Gastroesophageal sphincter (tissue), 4 donors: Measurements from ENCODE around the gene GATAD1. TPM values are rescaled to one million over a fixed set of nuclear protein-coding genes. Genes with fewer than 3 reads are reported as not detected.

Source experiments
- ATAC-seq: fragments of 150-250 bp; one replicate; pipeline ENCODE4 v1.9.1; 2016; ENCODE audit warnings: mild to moderate bottlenecking, moderate library complexity
- H3K27ac ChIP-seq, 4 donors: fragments of 200-600 bp; sonication (generic) in 3 of 4; 1 replicate in 3 of 4; 2 replicates in 1 of 4; pipeline ENCODE4 v1.5.1; 2016 to 2019
- H3K27me3 ChIP-seq: fragments of 200-600 bp; sonication (generic); one replicate; pipeline ENCODE4 v1.5.1; 2019
- H3K36me3 ChIP-seq, 2 donors: fragments of 200-600 bp; sonication (generic); one replicate each; pipeline ENCODE4 v1.5.1; 2019; ENCODE audit warnings: control low read depth in 1 of 2
- H3K4me1 ChIP-seq, 3 donors: fragments of 200-600 bp; sonication (generic); 1 replicate in 2 of 3; 2 replicates in 1 of 3; pipeline ENCODE4 v1.5.1; 2016 to 2019; ENCODE audit warnings: control low read depth in 2 of 3
- H3K4me3 ChIP-seq, 2 donors: fragments of 200-600 bp; sonication (generic); one replicate each; pipeline ENCODE4 v1.5.1; 2019; ENCODE audit warnings: mild to moderate bottlenecking in 1 of 2, moderate library complexity in 1 of 2
- H3K9me3 ChIP-seq, 3 donors: fragments of 200-600 bp; sonication (generic); one replicate each; pipeline ENCODE4 v1.5.1; 2017 to 2019; ENCODE audit warnings: control low read depth in 2 of 3
- EP300 ChIP-seq: sonication (generic); formaldehyde crosslinking; IDR thresholded peaks from one replicate; pipeline ENCODE4 v1.6.1; 2017; ENCODE audit warnings: antibody characterized with exemption, mild to moderate bottlenecking
- POLR2A ChIP-seq, 2 donors: fragments of 450-650 bp; IDR thresholded peaks; one replicate each; pipeline ENCODE4 v1.6.1; 2017; ENCODE audit warnings: antibody characterized with exemption in 2 of 2, mild to moderate bottlenecking in 2 of 2, moderate library complexity in 1 of 2
- POLR2AphosphoS5 ChIP-seq: sonication (generic); formaldehyde crosslinking; IDR thresholded peaks from one replicate; pipeline ENCODE4 v1.6.1; 2017; ENCODE audit warnings: antibody characterized with exemption
- WGBS, 2 donors: methylation state at CpG; one replicate each; pipeline ENCODE4 v1.1.5; 2018; ENCODE audit warnings: low coverage in 1 of 2; 5-methylcytosine and 5-hydroxymethylcytosine counted together
- total RNA-seq, 4 donors: library from RNA; depleted of rRNA; stranded (reverse); fragments of >200 nt; gene quantifications; one replicate each; pipeline ENCODE4 v1.1.0, GENCODE V29; 2016
- TF ChIP-seq, protein P1 (sequence below), 4 experiments: fragments of 200-600 bp in 2 of 4; fragments of 450-650 bp in 2 of 4; sonication (generic) in 1 of 4; IDR thresholded peaks; one replicate each; pipeline ENCODE4 v1.5.1; 2017 to 2019; ENCODE audit warnings: antibody characterized with exemption in 4 of 4, mild to moderate bottlenecking in 2 of 4, moderate library complexity in 2 of 4

GATAD1 gene
- total RNA-seq, 4 donors from 2014 or later, result 25.5 to 57.7 (median 32.2) TPM

DNA sequence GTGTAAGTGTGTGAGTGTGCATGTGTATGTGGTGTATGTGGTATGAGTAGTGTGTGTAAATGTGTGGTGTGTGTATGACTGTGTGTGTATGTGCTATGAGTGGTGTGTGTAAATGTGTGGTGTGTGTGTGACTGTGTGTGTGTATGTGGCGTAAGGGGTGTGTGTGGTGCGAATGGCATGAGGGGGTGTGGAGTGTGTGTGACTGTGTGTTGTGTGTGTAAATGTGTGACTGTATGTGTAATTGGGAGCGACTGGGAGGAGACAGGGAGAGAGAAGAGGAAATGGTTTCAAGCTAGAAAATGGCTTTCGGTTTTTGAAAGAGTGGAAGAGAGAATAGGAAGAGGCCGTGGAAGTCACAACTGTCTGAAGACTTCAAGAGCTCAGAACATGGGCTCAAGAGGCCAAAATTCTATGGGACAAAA lies 23.6 kb upstream of the GATAD1 start:
- 71 to 72% methylated on average over 5 of the region's 5 CpGs for whole genome bisulfite sequencing, 2 donors
- no peak for ATAC-seq
- no peak overlapping the region for H3K4me3 ChIP-seq
- peak overlapping the region in 1 of 4 donors; percentile 35 for H3K27ac ChIP-seq
- H3K9me3 ChIP-seq, result no peaks in the 10 kb centered on the region
- H3K4me1 ChIP-seq, result peaks cover 0 to 19% (median 0%) of the 10 kb centered on the region in 3 donors
- H3K27me3 ChIP-seq, result peaks cover 20% of the 10 kb centered on the region
- TF ChIP-seq POLR2AphosphoS5 (no peak), EP300 (no peak), POLR2A (IDR thresholded peaks at IDR 0.05) (no peak)
- TF ChIP-seq, protein P1, sequence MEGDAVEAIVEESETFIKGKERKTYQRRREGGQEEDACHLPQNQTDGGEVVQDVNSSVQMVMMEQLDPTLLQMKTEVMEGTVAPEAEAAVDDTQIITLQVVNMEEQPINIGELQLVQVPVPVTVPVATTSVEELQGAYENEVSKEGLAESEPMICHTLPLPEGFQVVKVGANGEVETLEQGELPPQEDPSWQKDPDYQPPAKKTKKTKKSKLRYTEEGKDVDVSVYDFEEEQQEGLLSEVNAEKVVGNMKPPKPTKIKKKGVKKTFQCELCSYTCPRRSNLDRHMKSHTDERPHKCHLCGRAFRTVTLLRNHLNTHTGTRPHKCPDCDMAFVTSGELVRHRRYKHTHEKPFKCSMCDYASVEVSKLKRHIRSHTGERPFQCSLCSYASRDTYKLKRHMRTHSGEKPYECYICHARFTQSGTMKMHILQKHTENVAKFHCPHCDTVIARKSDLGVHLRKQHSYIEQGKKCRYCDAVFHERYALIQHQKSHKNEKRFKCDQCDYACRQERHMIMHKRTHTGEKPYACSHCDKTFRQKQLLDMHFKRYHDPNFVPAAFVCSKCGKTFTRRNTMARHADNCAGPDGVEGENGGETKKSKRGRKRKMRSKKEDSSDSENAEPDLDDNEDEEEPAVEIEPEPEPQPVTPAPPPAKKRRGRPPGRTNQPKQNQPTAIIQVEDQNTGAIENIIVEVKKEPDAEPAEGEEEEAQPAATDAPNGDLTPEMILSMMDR (IDR thresholded peaks at IDR 0.05), result no peak
- H3K36me3 ChIP-seq, result no peaks in the 10 kb centered on the region

DNA sequence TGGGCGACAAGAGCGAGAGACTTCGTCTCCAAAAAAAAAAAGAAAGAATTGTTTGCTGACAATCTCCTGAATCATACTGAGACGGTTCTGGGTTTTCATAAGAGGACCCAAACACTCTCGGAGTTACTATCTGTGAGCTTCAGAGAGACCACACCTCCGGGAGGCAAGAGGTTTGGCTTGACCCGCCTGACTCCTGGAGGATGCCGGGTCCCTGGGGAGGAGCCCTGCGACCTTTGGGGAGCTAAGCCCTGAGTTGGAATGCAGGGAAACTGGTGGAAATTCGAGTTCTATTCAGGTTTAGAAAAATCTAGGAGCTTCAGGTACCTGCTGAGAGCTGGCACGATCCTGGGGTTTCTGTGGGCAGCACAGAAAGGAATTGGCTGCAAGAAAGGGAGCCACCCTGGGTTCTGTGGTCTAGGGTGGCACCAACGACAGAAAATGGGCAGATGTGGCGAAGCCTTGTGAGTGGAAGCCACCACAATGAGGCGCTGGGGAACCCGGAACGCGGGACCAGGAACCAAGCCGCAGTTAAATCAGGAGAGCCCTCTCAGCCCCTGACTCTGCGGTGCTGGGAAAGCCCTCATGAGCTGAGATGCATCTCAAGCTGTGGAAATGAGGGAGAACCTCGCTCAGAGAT lies 21.9 kb upstream of the GATAD1 start:
- TF ChIP-seq, protein P1 (IDR thresholded peaks at IDR 0.05), result no peak
- no peak for TF ChIP-seq POLR2A (IDR thresholded peaks at IDR 0.05)
- no peak for ATAC-seq
- Histone ChIP-seq H3K9me3 (no peaks in the 10 kb centered on the region), H3K27me3 (peaks cover 20% of the 10 kb centered on the region), H3K4me1 (peaks cover 0 to 19% (median 0%) of the 10 kb centered on the region in 3 donors), H3K27ac (no peak overlapping the region), H3K4me3 (no peak overlapping the region), H3K36me3 (no peaks in the 10 kb centered on the region)
- 33 to 47% methylated on average over 3 to 16 of the region's 20 CpGs for WGBS, 2 donors

DNA sequence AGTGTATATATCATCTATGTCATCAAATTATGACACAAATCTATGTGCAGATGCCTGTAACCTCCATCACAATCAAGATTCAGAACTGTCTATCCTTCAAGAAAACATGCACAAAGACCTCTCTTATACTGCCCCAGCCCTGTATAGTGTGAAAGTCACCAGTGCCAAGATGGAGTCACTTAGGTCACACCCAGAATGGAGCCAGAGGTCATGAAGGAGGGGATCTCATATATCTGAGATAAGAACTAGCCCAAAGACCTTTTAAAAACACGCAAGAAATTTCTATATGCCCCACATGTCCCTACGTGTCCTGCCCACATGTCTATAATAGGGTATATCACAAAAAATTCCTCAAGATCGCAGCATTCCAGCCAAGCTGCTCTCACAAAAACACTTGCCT lies 20.1 kb upstream of the GATAD1 start:
- Histone ChIP-seq H3K4me3 (no peak overlapping the region), H3K27ac (no peak overlapping the region), H3K27me3 (peaks cover 20% of the 10 kb centered on the region), H3K9me3 (no peaks in the 10 kb centered on the region), H3K36me3 (no peaks in the 10 kb centered on the region), H3K4me1 (peaks cover 0 to 19% (median 0%) of the 10 kb centered on the region in 3 donors)
- no peak for ATAC-seq
- WGBS, 2 donors, result 83 to 92% methylated on average over 3 of the region's 3 CpGs
- TF ChIP-seq POLR2AphosphoS5 (no peak), EP300 (no peak), POLR2A (IDR thresholded peaks at IDR 0.05) (no peak)
- TF ChIP-seq, protein P1 (IDR thresholded peaks at IDR 0.05), result no peak

DNA sequence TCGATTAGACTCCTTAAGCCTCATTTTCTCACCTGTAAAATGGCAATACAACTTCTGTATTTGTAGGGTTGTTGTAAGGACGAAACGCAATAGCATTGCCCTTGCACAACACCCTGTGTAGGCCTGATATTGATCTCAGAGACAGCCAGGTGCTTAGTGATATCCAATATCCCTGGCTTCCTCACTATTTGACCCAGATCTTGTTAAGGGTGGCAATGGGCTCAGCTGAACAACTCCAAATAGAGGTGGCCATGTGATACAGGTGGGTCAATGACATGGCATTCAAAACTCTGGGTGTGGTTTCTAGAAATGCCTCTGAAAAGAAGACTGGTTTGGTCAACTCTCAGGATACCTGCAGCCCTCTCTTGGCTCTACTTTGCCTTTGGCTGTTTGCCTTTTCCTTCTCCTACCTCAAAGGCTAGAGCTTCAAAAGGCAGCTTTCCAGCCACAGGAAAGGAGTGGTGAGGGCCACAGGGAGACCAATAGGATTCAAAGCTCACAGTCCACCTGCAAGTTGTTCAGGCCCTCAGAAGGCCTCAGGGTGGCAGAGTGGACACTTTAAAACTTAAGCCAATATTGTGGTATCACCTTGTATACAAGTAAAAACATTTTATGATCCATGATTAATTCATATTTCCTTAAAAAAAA lies 14.9 kb upstream of the GATAD1 start:
- H3K36me3 ChIP-seq, result no peaks in the 10 kb centered on the region
- no peak overlapping the region for H3K27ac ChIP-seq
- no peaks in the 10 kb centered on the region for H3K9me3 ChIP-seq
- H3K4me1 ChIP-seq, result no peaks in the 10 kb centered on the region
- ATAC-seq, result no peak
- WGBS, 2 donors, result 88 to 92% methylated on average over 3 of the region's 3 CpGs
- H3K27me3 ChIP-seq, result peaks cover 5% of the 10 kb centered on the region
- no peak overlapping the region for H3K4me3 ChIP-seq
- TF ChIP-seq EP300 (no peak), POLR2A (IDR thresholded peaks at IDR 0.05) (no peak), POLR2AphosphoS5 (no peak)
- TF ChIP-seq, protein P1 (IDR thresholded peaks at IDR 0.05), result no peak

DNA sequence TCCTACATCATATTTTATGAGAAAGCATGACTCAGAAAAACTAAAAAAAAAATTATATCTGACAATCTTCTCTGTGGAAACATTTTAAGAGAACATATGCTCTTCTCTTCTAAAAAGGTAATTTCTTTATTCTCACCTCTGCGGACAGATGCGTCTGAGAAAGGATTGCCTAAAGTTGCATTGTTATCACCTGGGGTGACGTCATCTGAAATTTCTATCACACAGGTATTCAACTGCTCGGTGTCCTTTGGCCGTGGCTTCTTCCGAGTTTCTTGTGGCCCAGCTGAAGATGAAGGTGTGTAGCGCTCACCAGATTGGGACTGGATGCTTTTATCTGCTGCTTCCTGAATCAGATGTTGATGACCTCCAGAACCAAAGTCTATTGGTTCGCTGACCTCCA lies 14.3 kb upstream of the GATAD1 start:
- Histone ChIP-seq H3K27me3 (no peaks in the 10 kb centered on the region), H3K4me3 (no peak overlapping the region), H3K9me3 (no peaks in the 10 kb centered on the region), H3K4me1 (no peaks in the 10 kb centered on the region), H3K36me3 (no peaks in the 10 kb centered on the region), H3K27ac (no peak overlapping the region)
- 88 to 97% methylated on average over 8 of the region's 8 CpGs for WGBS, 2 donors
- no peak for ATAC-seq
- TF ChIP-seq, protein P1 (IDR thresholded peaks at IDR 0.05), result no peak
- TF ChIP-seq EP300 (no peak), POLR2A (IDR thresholded peaks at IDR 0.05) (no peak), POLR2AphosphoS5 (no peak)
